RWPE1 (cell line): ENCODE measurements around the gene EDIL3.
"Not testable (repeated sequence)": the region's sequence is repeated elsewhere in the genome, so short reads cannot be mapped to it uniquely, and the experiment has no call there.

Experiments
- CTCF ChIA-PET: fragments of 350-600 bp; sonication (Branson Sonifier 250); formaldehyde crosslinking; extraction: SDS; loops from one replicate; lab custom pipeline; 2021; lab: Yijun Ruan, JAX
- POLR2A ChIA-PET: fragments of 400-600 bp; formaldehyde crosslinking; extraction: SDS; loops from one replicate; lab custom pipeline; 2020; ENCODE audit warnings: antibody characterized with exemption; ENCODE audit not compliant: low non-redundant PET; lab: Yijun Ruan, JAX
- DNase-seq: peaks from one replicate; pipeline ENCODE4 v3.0.0; 2012; ENCODE audit warnings: low spot score
- H3K27ac ChIP-seq: fragments of 450-650 bp; 2 replicates; pipeline ENCODE4 v1.5.1; 2017
- CTCF ChIP-seq: fragments of 450-650 bp; conservative IDR thresholded peaks from 2 replicates; pipeline ENCODE4 v1.5.1; 2017; ENCODE audit warnings: low read depth, mild to moderate bottlenecking

EDIL3 gene

DNA sequence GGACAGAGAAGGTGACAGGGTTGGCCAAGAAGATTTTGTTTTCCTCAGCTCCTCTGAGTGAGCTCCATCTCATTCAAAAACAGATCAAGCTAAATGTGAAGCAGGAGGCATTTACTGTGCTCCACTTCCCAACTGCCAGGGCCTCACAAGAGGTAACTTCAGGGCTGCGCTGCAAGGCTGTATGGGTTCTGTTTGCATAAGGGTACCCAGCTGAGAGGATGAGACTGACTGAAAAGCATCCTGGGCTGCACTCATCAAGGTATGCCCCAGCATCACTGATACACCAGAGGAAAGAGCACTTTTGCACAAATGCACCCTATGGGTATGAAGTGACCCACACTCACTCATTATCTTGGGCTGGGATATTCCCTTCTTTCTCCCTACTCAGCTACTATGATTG, 347.8 kb downstream of the EDIL3 start:
- no peak for DNase-seq
- CTCF ChIA-PET: no interaction called here
- POLR2A ChIA-PET: no interaction called here
- no peak overlapping the region for H3K27ac ChIP-seq
- TF ChIP-seq CTCF: no peak

DNA sequence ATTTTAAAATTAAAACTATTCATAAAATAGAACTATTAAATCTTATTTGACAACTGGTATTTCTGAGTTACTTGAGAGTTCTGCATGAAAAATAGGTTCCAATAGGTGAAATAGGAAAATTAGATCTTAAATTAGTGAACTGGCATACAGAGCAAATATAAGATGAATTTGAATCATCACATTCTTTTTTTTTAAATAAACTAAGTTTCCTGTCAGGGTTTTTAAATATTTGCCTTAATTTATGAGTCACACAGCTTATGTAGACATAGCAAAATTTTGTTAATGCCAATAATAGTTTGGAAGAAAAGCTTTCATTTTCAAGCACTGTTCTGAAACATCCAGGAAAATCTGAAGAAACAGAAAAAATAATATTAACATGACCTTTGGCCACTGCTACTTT, 352.4 kb downstream of the EDIL3 start:
- DNase-seq: no peak
- ChIA-PET CTCF (no interaction called here), POLR2A (no interaction called here)
- H3K27ac ChIP-seq: no peak overlapping the region
- no peak for TF ChIP-seq CTCF

GRCh38 chr5:84028093-84028492, 356.6 kb downstream of the EDIL3 start:
- no peak for TF ChIP-seq CTCF
- POLR2A ChIA-PET: no interaction called here
- H3K27ac ChIP-seq: no peak overlapping the region
- CTCF ChIA-PET: no interaction called here
- DNase-seq: no peak

- DNase-seq, H3K27ac ChIP-seq, POLR2A ChIA-PET: not testable (repeated sequence)
- CTCF ChIA-PET: interaction anchor here (0.6 to 0.7 kb wide), 2 partner anchors 312 to 553 kb away, joined by 3 to 4 read pairs; no protein-coding TSS in a partner anchor
Observed at GRCh38 chr5:84018521-84018920, 366.2 kb downstream of the EDIL3 start.

DNA sequence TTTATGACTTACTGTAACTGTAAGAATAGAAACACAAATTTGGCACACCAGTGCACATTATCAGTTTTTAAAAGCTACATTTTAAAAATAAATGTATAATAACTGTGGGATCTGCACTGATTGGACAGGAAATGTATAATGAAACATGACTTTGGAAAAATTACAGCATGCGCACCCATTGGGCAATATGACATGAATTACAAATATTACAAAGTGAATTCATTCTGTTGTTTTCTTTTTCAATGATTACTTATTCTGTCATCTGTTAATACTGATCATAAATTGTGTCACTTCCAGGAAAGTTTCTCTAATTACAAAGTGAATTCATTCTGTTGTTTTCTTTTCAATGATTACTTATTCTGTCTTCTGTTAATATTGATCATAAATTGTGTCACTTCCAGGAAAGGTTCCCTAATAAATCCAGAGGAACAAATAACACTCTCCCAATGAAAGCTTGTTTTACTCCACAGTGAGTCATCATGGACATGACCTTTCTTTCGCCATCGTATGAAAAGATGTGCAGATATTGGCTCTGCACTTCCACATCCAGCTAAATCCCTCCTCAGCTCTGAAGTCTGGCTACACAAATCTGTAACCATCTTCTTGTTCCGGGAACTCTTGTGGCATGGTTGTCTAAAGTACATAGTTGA, 367.0 kb downstream of the EDIL3 start:
- ChIA-PET CTCF (interaction anchor here (0.6 to 0.7 kb wide), 2 partner anchors 13 to 554 kb away, joined by 3 read pairs; no protein-coding TSS in a partner anchor), POLR2A (no interaction called here)
- H3K27ac ChIP-seq: no peak overlapping the region
- no peak for TF ChIP-seq CTCF
- DNase-seq: no peak

DNA sequence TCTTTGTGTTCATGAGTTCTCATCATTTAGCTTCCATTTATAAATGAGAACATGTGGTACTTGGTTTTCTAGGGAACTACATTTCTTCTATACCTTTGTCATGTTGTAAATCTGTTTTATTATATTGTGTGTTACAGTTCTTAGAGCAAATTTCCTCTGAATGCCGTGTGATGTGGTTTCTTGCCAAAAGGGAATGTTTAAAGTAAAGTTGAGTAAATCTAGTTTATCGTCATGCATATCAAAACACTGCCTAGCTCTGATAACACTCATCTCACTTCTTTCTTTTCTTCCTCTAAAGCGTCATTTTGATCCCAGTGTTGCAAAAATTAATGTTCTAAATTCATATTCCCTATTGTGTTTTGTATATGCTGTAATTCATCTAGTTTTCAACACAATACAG, 368.6 kb downstream of the EDIL3 start:
- no peak for TF ChIP-seq CTCF
- DNase-seq: no peak
- no peak overlapping the region for H3K27ac ChIP-seq
- POLR2A ChIA-PET: no interaction called here
- CTCF ChIA-PET: no interaction called here

- no peak overlapping the region for H3K27ac ChIP-seq
- TF ChIP-seq CTCF: no peak
- no peak for DNase-seq
- ChIA-PET POLR2A (no interaction called here), CTCF (no interaction called here)
Observed at GRCh38 chr5:84014966-84015365, 369.7 kb downstream of the EDIL3 start.
